Umbilical cord (tissue), 2 donors: ENCODE data around the gene OR10V1. TPM values are rescaled to one million over a fixed set of nuclear protein-coding genes. Genes with fewer than 3 reads are reported as not detected.
"Not testable (repeated sequence)": the region's sequence is repeated elsewhere in the genome, so short reads cannot be mapped to it uniquely, and the experiment has no call there.

Experiments
- DNase-seq: peaks from one replicate; pipeline ENCODE4 v3.0.0-alpha.2; 2015; ENCODE audit warnings: low spot score
- total RNA-seq: library from RNA; depleted of rRNA; stranded (reverse); fragments of >200 nt; gene quantifications from one replicate; pipeline ENCODE4 v1.2.3, GENCODE V29; 2014; ENCODE audit warnings: low replicate concordance; ENCODE audit not compliant: insufficient read depth

Gene OR10V1
- total RNA-seq, 1 donor from 2014 or later: 7.9 TPM

DNA sequence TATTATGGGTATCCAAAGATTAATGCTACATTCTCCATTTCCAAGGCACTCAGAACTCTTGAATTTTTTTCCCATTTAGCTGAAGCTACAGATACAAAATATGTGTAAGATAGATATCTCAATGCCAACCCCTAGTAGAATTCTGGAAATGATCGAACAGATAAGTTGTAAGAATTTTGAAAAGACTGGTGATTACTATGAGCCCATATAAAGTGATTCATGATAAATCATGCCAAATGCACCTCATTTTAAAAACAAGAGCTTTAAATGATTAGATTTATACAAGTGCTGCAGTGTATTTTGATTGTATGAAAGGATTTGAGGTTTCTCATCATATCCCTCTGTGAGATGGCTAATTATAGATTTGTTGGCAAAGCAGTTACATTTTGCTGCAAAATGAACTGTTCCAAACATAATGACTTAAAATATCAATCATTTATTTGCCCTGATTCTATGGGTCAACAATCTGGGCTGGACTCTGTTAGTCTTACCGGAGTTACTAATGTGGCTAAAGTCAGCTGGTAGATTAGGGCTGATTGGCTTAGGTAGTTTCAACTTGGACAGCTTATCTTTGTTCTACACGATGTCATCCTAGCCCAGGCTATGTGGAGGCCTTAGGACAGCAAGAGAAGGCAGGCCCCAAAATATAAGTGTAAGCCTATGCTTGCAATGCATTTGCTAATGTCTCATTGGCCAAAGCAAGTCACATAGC is 3.4 kb downstream of the OR10V1 start:
- no peak for DNase-seq

DNA sequence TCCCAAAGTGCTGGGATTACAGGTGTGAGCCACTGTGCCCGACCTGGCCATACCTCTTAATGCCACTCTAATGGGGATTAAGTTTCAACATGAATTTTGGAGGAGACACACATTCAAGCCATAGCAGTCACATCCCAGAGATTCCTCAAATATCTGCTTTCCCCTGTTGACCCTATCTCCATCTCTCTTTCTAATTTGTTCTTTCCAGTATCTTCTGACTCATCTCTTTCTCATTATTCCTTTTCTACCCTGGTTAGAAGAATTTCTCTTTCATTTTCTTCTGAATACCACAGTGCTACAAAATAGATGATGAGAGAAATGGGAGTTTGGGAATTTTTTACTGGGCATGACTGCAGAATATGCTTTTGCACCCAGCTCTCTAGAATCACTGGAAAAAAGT is 5.1 kb downstream of the OR10V1 start:
- no peak for DNase-seq

- no peak for DNase-seq
These were observed 6.3 kb downstream of the OR10V1 start for GRCh38 chr11:59707371-59707770.

- DNase-seq: peak; percentile 35
These were observed 6.9 kb downstream of the OR10V1 start for GRCh38 chr11:59706518-59707285.

GRCh38 chr11:59705294-59705693 is 8.4 kb downstream of the OR10V1 start:
- no peak for DNase-seq

DNA sequence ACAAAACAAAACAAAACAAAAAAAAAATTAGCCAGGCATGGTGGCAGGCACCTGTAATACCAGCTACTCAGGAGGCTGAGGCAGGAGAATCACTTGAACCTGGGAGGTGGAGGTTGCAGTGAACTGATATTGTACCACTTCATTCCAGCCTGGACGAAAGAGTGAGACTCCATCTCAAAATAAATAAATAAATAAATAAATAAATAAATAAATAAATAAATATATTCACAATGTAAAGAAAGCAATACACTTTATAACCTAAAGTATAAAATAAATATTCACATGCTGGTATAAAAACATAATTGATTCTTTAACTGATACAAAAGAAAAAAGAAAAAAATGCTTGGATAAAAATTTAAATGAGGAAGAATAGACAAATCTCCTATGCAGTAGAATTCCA is 10.1 kb downstream of the OR10V1 start:
- not testable (repeated sequence) for DNase-seq

DNA sequence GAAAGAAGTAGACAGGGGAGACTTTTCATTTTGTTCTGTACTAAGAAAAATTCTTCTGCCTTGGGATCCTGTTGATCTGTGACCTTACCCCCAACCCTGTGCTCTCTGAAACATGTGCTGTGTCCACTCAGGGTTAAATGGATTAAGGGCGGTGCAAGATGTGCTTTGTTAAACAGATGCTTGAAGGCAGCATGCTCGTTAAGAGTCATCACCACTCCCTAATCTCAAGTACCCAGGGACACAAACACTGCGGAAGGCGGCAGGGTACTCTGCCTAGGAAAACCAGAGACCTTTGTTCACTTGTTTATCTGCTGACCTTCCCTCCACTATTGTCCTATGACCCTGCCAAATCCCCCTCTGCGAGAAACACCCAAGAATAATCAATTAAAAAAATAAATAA is 13.5 kb downstream of the OR10V1 start:
- not testable (repeated sequence) for DNase-seq

- DNase-seq: no peak
These were observed 15.1 kb downstream of the OR10V1 start for GRCh38 chr11:59698506-59698905.

DNA sequence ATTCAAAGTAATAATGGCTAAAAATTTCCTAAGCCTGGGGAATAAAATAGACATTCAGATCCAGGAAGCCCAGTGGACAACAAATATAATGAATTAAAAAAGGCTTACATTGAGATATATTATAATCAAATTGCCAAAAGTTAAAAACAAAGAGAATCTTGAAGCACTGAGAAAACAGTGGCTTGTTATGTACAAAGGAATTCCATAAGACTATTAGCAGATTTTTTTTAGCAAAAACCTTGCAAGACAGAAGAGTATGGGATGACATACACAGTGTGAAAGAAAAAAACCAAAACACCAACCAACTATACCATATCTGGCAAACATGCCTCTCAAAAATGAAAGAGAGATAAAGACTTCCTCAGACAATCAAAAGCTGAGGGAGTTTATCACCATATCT is 20.7 kb downstream of the OR10V1 start:
- DNase-seq: no peak

DNA sequence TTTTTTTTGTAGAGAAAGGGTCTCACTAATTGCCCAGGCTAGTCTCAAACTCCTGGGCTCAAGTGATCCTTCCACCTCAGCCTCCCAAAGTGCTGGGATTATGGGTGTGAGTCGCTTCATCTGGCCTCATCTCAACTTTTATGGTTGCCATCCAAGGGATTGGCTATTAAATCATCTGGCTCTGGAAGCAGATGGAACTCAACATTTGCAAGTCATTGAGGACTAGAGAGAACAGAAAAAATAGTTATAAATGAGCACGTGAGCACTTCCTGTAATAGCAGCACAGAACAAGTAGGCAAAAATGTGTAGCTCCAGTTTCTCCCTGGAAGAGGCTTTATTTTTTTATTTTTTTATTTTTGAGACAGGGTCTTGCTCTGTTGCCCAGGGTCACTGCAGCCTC is 22.5 kb downstream of the OR10V1 start:
- no peak for DNase-seq

- no peak for DNase-seq
These were observed 24.6 kb downstream of the OR10V1 start for GRCh38 chr11:59689015-59689414.

DNA sequence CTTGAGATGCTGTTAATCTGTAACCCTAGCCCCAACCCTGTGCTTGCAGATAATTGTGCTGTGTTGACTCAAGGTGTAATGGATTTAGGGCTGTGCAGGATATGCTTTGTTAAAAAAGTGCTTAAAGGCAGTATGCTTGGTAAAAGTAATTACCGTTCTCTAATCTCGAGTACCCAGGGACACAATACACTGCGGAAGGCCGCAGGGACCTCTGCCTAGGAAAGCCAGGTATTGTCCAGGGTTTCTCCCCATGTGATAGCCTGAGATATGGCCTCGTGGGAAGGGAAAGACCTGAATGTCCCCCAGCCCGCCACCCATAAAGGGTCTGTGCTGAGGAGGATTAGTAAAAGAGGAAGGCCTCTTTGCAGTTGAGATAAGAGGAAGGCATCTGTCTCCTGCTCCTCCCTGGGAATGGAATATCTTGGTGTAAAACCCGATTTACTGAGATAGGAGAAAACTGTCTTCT is 32.4 kb downstream of the OR10V1 start:
- not testable (repeated sequence) for DNase-seq

- peak; percentile 87 for DNase-seq
These were observed 33.1 kb downstream of the OR10V1 start for GRCh38 chr11:59680287-59681154.

- no peak for DNase-seq
These were observed 34.3 kb downstream of the OR10V1 start for GRCh38 chr11:59679347-59679746.

DNA sequence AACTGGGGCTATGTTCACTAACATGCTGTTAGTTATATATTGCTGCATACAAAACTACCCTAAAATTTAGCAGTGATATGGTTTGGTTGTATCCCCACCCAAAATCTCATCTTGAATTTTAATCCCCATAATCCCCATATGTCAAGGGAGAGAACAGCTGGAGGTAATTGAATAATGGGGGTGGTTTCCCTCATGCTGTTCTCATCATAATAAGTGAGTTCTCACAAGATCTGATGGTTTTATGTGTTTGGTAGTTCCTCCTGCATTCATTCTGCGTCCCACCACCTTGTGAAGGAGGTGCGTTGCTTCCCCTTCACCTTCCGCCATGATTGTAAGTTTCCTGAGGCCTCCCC is 34.9 kb downstream of the OR10V1 start:
- no peak for DNase-seq

GRCh38 chr11:59678118-59678812 is 35.4 kb downstream of the OR10V1 start:
- DNase-seq: no peak

DNA sequence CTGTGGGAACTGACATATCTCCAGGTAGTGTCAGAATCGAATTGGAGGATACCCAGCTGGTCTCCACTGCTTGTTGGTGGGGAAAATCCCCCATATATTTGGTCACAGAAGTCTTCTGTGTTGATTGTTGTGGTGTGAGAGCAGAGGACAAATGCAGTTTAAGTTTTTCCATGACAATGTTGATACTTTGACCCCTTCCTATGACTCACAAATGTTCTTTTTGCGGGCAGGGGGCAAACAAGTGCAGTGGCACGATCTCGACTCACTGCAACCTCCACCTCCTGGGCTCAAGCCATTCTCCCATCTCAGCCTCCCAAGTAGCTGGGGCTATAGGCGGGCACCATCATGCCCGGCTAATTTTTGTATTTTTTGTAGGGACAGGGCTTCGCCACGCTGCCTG is 37.4 kb downstream of the OR10V1 start:
- DNase-seq: no peak

GRCh38 chr11:59674291-59674690 is 39.4 kb downstream of the OR10V1 start:
- DNase-seq: no peak

- no peak for DNase-seq
These were observed 40.4 kb downstream of the OR10V1 start for GRCh38 chr11:59673291-59673690.

- no peak for DNase-seq
These were observed 42.2 kb downstream of the OR10V1 start for GRCh38 chr11:59671471-59671870.

DNA sequence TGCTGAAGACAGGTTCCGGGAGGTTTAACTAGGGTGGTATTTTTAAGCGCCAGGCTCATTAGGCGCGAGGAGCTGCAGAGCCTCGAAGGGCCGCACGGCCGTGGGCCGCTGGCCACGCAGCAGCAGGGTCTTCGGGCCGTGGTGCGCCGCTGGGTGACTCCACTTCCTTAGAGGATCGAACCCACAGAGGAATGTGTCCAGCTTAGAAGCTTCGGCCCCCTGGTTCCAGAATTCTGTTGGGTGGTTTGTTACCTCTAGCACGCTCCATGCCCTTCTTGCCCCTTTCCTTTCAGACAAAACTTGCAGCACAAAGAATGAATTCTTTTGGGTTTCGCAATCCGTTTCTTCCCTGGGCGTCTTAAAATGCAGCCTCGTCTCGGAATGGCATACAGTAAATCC is 44.0 kb downstream of the OR10V1 start:
- peak; percentile 79 for DNase-seq
